AG04450 (cell line): ENCODE results near the gene STXBP6. TPM values are rescaled to one million over a fixed set of nuclear protein-coding genes. Genes with fewer than 3 reads are reported as not detected.

ENCODE experiments used
- CTCF ChIA-PET: fragments of 300-600, 350-600 bp; formaldehyde crosslinking; extraction: SDS; loops from one replicate; lab custom pipeline; 2022; ENCODE audit warnings: antibody characterized with exemption, inconsistent platforms; lab: Charles Lee
- POLR2A ChIA-PET: fragments of 350-600 bp; formaldehyde crosslinking; extraction: SDS; loops from one replicate; lab custom pipeline; 2021; ENCODE audit warnings: antibody characterized with exemption, inconsistent platforms; lab: Yijun Ruan, JAX
- DNase-seq: peaks from one replicate; pipeline ENCODE4 v3.0.0-alpha.2; 2011; ENCODE audit warnings: low read depth, low spot score
- H3K27ac ChIP-seq: one replicate; pipeline ENCODE4 v1.5.1; 2012; ENCODE audit warnings: low read depth, low read length, control low read depth
- H3K27me3 ChIP-seq: one replicate; pipeline ENCODE4 v1.6.0; 2012; ENCODE audit warnings: low read length; ENCODE audit not compliant: control insufficient read depth, insufficient read depth
- H3K4me3 ChIP-seq: 2 replicates; pipeline ENCODE4 v1.5.1; 2011; ENCODE audit warnings: mild to moderate bottlenecking, low read depth, low read length, control low read depth
- H3K9me3 ChIP-seq: 2 replicates; pipeline ENCODE4 v1.5.1; 2012; ENCODE audit warnings: low read length; ENCODE audit not compliant: control insufficient read depth, insufficient read depth
- polyA plus RNA-seq: library from polyadenylated mRNA; depleted of rRNA; stranded (reverse); fragments of >200 nt; gene quantifications from 2 replicates; pipeline ENCODE4 v1.2.3, GENCODE V29; 2011
- TF ChIP-seq, protein P1 (sequence below): IDR thresholded peaks from 2 replicates; pipeline ENCODE4 v1.5.1; 2011; ENCODE audit warnings: low read depth, low read length, control low read depth, inconsistent platforms

Gene STXBP6
- polyA plus RNA-seq, 1 experiment, result 0.16 TPM

DNA sequence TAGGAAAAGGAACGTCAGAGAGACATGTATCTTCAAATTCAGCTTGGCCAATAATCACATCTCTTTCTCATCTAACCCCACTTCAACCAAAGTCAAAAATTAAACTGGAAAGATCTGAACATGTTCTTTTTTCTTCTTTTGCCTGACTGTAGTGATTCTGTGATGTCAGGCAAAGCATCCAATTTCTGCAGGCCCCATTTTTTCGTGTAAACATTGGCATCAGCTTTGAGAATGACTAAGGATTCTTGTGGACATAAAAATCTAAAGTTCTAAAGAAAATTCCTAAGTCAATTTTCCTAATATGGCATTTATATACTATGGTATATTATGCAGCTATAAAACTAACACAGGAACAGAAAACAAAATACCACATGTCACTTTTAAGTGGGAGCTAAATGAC lies 89.1 kb downstream of the STXBP6 start:
- ChIA-PET POLR2A (no interaction called here), CTCF (no interaction called here)
- H3K9me3 ChIP-seq, result no peaks in the 10 kb centered on the region
- no peak overlapping the region for H3K27ac ChIP-seq
- no peaks in the 10 kb centered on the region for H3K27me3 ChIP-seq
- no peak for DNase-seq
- TF ChIP-seq, protein P1, sequence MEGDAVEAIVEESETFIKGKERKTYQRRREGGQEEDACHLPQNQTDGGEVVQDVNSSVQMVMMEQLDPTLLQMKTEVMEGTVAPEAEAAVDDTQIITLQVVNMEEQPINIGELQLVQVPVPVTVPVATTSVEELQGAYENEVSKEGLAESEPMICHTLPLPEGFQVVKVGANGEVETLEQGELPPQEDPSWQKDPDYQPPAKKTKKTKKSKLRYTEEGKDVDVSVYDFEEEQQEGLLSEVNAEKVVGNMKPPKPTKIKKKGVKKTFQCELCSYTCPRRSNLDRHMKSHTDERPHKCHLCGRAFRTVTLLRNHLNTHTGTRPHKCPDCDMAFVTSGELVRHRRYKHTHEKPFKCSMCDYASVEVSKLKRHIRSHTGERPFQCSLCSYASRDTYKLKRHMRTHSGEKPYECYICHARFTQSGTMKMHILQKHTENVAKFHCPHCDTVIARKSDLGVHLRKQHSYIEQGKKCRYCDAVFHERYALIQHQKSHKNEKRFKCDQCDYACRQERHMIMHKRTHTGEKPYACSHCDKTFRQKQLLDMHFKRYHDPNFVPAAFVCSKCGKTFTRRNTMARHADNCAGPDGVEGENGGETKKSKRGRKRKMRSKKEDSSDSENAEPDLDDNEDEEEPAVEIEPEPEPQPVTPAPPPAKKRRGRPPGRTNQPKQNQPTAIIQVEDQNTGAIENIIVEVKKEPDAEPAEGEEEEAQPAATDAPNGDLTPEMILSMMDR, result no peak
- H3K4me3 ChIP-seq, result no peak overlapping the region

DNA sequence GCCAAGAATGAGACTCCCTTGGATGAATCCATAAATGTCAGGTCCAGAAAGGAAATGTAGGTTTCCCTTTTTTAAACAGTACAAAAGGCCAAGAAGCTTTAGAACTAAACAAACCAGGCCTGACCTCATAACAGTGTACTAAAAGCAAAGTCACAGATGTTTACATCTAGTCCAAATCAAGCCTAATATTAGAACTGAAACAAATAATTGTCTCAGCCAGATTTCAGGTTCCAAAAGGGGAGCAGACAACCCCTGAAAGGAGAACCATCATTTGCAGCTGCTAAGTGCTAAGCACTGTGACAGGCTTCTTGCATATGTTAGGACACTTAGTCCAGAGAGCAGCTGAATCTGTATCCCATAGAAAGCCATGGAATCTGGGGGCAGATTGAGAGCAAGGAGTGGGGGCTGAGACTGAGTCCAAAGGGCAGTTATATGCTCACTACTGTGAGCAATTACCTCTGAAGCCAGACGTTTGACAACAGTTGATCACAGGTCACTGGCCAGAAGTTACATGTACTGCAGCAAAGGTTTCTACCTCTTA lies 90.1 kb downstream of the STXBP6 start:
- DNase-seq, result no peak
- H3K27ac ChIP-seq, result no peak overlapping the region
- H3K9me3 ChIP-seq, result no peaks in the 10 kb centered on the region
- no peaks in the 10 kb centered on the region for H3K27me3 ChIP-seq
- TF ChIP-seq, protein P1, result no peak
- CTCF ChIA-PET, result no interaction called here
- POLR2A ChIA-PET, result no interaction called here
- no peak overlapping the region for H3K4me3 ChIP-seq

DNA sequence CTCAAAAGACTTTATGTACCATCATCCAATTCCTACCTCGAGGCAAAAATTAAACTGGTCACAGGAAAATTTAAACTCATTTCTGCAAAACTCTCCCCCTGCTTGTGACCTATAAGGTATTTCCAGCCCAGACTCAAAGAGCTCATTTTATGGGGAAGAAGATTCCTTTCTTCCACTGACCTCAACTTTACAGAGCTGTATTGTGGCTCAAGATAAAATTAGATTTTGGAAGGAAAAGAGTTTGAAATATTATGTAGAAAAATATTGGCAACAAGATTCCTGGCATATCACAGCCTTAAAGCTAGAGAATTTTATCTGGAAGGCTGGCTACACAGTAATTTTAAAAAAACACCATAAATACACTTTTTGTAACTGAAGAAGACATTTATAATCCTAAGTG lies 91.7 kb downstream of the STXBP6 start:
- ChIA-PET POLR2A (no interaction called here), CTCF (no interaction called here)
- no peak for DNase-seq
- TF ChIP-seq, protein P1, result no peak
- H3K27ac ChIP-seq, result no peak overlapping the region
- H3K9me3 ChIP-seq, result no peaks in the 10 kb centered on the region
- H3K4me3 ChIP-seq, result no peak overlapping the region
- no peaks in the 10 kb centered on the region for H3K27me3 ChIP-seq

DNA sequence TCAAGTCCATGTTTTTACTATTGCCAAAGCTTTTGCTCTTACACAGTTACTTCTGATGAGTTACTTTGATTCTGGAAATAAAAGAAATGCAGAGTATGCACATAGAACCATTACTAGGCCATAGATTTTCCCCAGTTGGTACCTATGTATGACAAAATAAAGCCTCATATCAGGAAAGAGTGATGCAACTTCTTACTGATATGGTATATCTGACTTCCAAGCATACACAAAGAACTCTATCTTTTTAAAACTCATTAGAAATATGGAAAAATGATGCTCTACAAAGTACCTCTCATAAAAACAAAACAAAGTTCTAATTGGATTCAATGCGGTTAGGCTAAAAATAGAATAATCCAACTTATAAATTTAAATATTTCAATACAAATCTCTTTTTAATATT lies 92.1 kb downstream of the STXBP6 start:
- POLR2A ChIA-PET, result no interaction called here
- DNase-seq, result no peak
- TF ChIP-seq, protein P1, result no peak
- CTCF ChIA-PET, result no interaction called here
- H3K9me3 ChIP-seq, result no peaks in the 10 kb centered on the region
- H3K4me3 ChIP-seq, result no peak overlapping the region
- H3K27me3 ChIP-seq, result no peaks in the 10 kb centered on the region
- H3K27ac ChIP-seq, result no peak overlapping the region

DNA sequence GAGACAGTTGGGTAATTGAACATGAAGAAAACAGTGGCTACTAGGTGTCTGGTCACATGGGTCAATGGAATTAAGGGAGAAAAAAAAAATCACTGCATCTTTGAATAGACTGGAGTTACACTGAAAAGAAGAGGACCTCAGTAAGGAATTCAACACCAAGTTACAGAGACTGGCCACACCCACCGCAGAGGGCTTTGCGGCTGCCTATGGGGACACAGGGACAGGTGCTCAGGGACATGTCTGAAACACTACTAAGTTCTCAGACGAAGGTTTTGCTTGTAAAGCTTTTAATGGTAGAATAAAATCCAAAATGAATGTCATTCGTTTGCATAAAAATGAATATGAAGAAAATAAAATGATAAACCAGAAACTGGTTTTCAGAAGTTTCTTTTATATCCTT lies 93.8 kb downstream of the STXBP6 start:
- CTCF ChIA-PET, result no interaction called here
- DNase-seq, result no peak
- TF ChIP-seq, protein P1, result no peak

More for the DNA sequence above, 93.8 kb downstream of the STXBP6 start:
- no peak overlapping the region for H3K4me3 ChIP-seq
- POLR2A ChIA-PET, result no interaction called here
- no peak overlapping the region for H3K27ac ChIP-seq
- H3K27me3 ChIP-seq, result no peaks in the 10 kb centered on the region
- H3K9me3 ChIP-seq, result no peaks in the 10 kb centered on the region
